A673 (cell line): ENCODE data around the gene METTL2A. TPM values are rescaled to one million over a fixed set of nuclear protein-coding genes. Genes with fewer than 3 reads are reported as not detected.
"Not testable (repeated sequence)": the region's sequence is repeated elsewhere in the genome, so short reads cannot be mapped to it uniquely, and the experiment has no call there.

Experiments used
- BruUV-seq: library from RNA; stranded (reverse); fragments of 400-500 nt; replicated peaks from 2 replicates; lab custom pipeline; 2021; lab: Mats Ljungman, UMichigan
- CTCF ChIA-PET: fragments of 300-600 bp; sonication (Branson Sonifier 250); formaldehyde crosslinking; loops from one replicate; lab custom pipeline; 2022; ENCODE audit warnings: antibody characterized with exemption; lab: Charles Lee
- POLR2A ChIA-PET: fragments of 300-600 bp; sonication (Branson Sonifier 250); formaldehyde crosslinking; loops from one replicate; lab custom pipeline; 2022; ENCODE audit warnings: antibody characterized with exemption; ENCODE audit not compliant: low non-redundant PET; lab: Charles Lee
- DNase-seq: peaks from one replicate; pipeline ENCODE4 v3.0.0-alpha.2; 2015; ENCODE audit warnings: low spot score
- H3K27ac ChIP-seq: fragments of 200-600 bp; sonication (generic); 2 replicates; pipeline ENCODE4 v1.5.1; 2016; ENCODE audit warnings: mixed run types, low read depth, mild to moderate bottlenecking, mixed read lengths, antibody characterized with exemption, low read length; ENCODE audit not compliant: poor library complexity, severe bottlenecking
- H3K27me3 ChIP-seq: fragments of 200-600 bp; sonication (generic); replicated peaks from 2 replicates; pipeline ENCODE4 v1.6.1; 2017; ENCODE audit warnings: mixed run types, low read depth, mild to moderate bottlenecking, mixed read lengths, antibody characterized with exemption, low read length; ENCODE audit not compliant: insufficient read depth, poor library complexity
- H3K36me3 ChIP-seq: fragments of 200-600 bp; sonication (generic); 2 replicates; pipeline ENCODE4 v1.6.1; 2016; ENCODE audit warnings: mixed run types, mild to moderate bottlenecking, mixed read lengths, antibody characterized with exemption, low read length; ENCODE audit not compliant: insufficient read depth, poor library complexity, severe bottlenecking
- H3K4me1 ChIP-seq: fragments of 200-600 bp; sonication (generic); 2 replicates; pipeline ENCODE4 v1.6.1; 2017; ENCODE audit warnings: mixed run types, mild to moderate bottlenecking, mixed read lengths, antibody characterized with exemption, low read length; ENCODE audit not compliant: insufficient read depth, poor library complexity, severe bottlenecking
- H3K4me3 ChIP-seq: fragments of 200-600 bp; sonication (generic); 2 replicates; pipeline ENCODE4 v1.5.1; 2016; ENCODE audit warnings: low read depth, mixed run types, mild to moderate bottlenecking, mixed read lengths, low read length; ENCODE audit not compliant: poor library complexity, severe bottlenecking
- H3K9me3 ChIP-seq: fragments of 200-600 bp; sonication (generic); 2 replicates; pipeline ENCODE4 v1.6.1; 2016; ENCODE audit warnings: mixed run types, low read depth, mild to moderate bottlenecking, mixed read lengths, antibody characterized with exemption, low read length; ENCODE audit not compliant: poor library complexity, severe bottlenecking
- EZH2 ChIP-seq: fragments of 200-600 bp; sonication (generic); IDR thresholded peaks from 2 replicates; pipeline ENCODE4 v1.6.1; 2017; ENCODE audit warnings: borderline replicate concordance, low read depth, mild to moderate bottlenecking, mixed read lengths, antibody characterized with exemption, low read length; ENCODE audit not compliant: poor library complexity, severe bottlenecking
- intact Hi-C: fragments of 100-400 bp; cut with micrococcal nuclease; formaldehyde crosslinking; loops from one replicate; pipeline ENCODE4 v1.10.0; 2022; ENCODE audit not compliant: unreplicated experiment
- total RNA-seq: library from RNA; stranded (reverse); gene quantifications from 2 replicates; pipeline ENCODE4 v1.2.3, GENCODE V29; 2021
- TF ChIP-seq, protein P1 (sequence below): fragments of 300-800, 200-600 bp; sonication (generic); conservative IDR thresholded peaks from 2 replicates; pipeline ENCODE4 v1.5.1; 2017; ENCODE audit warnings: low read depth, mild to moderate bottlenecking, antibody characterized with exemption, low read length, moderate library complexity, mixed read lengths

METTL2A gene
- total RNA-seq, 1 experiment from 2014 or later, result 44.9 TPM

DNA sequence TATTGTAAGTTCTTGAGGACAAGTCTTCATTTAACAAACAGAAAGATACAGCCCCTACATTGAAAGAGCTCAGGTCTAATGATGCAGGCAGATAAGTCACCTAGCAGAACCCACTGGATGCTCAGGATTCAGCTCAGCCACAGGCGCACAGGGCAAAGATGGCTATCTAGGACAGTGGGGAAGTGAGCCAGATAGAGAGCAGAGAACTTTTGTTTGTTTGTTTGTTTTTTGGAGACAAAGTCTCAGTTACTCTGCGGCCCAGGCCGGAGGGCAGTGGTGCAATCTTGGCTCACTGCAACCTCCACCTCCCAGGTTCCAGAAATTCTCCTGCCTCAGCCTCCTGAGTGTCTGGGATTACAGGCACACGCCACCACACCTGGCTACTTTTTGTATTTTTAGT lies 20.4 kb downstream of the METTL2A start:
- no TSS peak for BruUV-seq
- TF ChIP-seq, protein P1, sequence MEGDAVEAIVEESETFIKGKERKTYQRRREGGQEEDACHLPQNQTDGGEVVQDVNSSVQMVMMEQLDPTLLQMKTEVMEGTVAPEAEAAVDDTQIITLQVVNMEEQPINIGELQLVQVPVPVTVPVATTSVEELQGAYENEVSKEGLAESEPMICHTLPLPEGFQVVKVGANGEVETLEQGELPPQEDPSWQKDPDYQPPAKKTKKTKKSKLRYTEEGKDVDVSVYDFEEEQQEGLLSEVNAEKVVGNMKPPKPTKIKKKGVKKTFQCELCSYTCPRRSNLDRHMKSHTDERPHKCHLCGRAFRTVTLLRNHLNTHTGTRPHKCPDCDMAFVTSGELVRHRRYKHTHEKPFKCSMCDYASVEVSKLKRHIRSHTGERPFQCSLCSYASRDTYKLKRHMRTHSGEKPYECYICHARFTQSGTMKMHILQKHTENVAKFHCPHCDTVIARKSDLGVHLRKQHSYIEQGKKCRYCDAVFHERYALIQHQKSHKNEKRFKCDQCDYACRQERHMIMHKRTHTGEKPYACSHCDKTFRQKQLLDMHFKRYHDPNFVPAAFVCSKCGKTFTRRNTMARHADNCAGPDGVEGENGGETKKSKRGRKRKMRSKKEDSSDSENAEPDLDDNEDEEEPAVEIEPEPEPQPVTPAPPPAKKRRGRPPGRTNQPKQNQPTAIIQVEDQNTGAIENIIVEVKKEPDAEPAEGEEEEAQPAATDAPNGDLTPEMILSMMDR, result no peak
- TF ChIP-seq EZH2, result no peak
- ChIA-PET CTCF (no interaction called here), POLR2A (no interaction called here)
- no peak overlapping the region for H3K4me3 ChIP-seq
- H3K27ac ChIP-seq, result no peak overlapping the region
- H3K27me3 ChIP-seq, result no peaks in the 10 kb centered on the region
- H3K4me1 ChIP-seq, result no peaks in the 10 kb centered on the region
- no peak for DNase-seq
- intact Hi-C loops, result no loop called here
- H3K36me3 ChIP-seq, result peaks cover 28% of the 10 kb centered on the region
- H3K9me3 ChIP-seq, result no peaks in the 10 kb centered on the region

DNA sequence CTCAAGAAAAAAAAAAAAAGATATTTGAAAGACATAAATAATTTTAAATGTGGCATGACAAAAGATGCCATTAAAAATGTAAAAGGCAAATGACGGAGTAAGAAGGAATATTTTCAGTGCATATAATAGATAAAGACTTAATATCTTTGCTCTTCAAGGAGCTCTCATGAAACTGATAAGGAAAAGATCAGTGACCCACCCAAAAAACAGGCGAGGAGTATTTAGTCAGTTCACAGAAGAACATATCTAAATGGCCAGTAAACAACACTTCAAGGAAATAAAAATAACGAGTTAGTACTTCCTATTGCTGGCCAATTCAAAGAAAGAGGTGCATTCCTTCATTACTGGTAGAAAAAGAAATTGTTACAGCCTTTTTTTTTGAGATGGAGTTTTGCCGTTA lies 22.1 kb downstream of the METTL2A start:
- POLR2A ChIA-PET, intact Hi-C loops, H3K4me1 ChIP-seq, H3K27ac ChIP-seq, H3K27me3 ChIP-seq, H3K4me3 ChIP-seq, CTCF ChIA-PET, H3K9me3 ChIP-seq, DNase-seq, BruUV-seq: not testable (repeated sequence)
- H3K36me3 ChIP-seq, result peaks cover 28% of the 10 kb centered on the region

DNA sequence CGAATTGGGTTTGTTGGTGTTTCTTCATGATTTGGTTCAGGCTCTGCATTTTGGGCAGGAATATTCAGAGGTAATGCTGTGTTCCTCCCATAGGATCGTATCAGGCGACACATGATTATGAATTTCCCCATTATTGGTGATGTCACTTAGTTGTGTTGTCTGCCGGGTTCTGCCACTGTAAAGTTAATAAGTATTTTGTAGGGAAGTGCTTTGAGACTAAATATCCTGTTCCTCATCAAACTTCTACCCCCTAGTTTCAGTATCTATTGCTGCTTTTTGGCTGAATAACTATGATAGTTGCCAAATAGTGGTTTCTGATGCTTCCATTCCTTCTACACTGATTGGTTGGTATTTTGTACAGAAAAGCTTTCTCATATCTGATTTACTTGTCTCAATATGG lies 28.5 kb downstream of the METTL2A start:
- H3K27ac ChIP-seq, H3K9me3 ChIP-seq, POLR2A ChIA-PET, intact Hi-C loops, CTCF ChIA-PET, BruUV-seq, H3K4me3 ChIP-seq, H3K36me3 ChIP-seq, H3K4me1 ChIP-seq, DNase-seq, H3K27me3 ChIP-seq: not testable (repeated sequence)

DNA sequence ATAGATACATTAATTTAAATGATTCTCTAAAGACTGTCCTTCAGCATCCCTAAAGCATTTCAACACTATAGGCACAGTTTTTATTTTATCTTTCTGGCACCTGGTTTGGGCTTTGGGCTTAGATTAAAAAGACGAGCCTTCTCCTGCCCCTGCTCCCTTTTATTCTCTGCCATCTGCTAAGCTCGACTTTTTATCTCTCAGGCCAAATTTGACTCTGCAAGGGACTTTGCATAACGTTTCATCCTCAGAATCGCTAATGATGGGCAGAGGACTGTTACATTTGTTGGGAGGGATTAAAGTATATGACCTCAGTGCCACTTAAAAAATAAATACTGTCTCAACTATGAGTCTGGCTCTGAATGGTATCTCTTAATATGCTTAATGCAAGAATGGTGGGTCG lies 29.3 kb downstream of the METTL2A start:
- H3K27me3 ChIP-seq, BruUV-seq, H3K27ac ChIP-seq, H3K9me3 ChIP-seq, H3K36me3 ChIP-seq, CTCF ChIA-PET, H3K4me3 ChIP-seq, DNase-seq, POLR2A ChIA-PET, intact Hi-C loops, H3K4me1 ChIP-seq: not testable (repeated sequence)

DNA sequence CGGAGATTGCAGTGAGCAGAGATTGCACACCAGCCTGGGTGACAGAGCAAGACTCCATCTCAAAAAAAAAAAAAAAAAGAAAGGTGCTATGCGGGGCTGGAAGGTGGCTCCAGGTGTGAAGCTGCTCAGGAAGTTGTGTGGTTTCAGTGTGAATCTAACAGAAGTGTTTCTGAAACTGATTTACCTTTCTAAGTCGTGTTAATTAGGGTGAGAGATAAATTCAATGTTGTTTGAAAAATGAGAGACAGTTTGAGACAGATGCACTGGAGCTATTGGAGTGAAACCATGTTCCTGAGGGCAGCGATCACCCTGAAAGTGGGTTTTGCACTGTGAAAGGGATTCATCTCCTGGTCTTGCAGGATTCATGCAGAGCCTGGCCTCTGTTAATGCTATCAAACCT lies 30.0 kb downstream of the METTL2A start:
- POLR2A ChIA-PET, BruUV-seq, H3K27me3 ChIP-seq: not testable (repeated sequence)

DNA sequence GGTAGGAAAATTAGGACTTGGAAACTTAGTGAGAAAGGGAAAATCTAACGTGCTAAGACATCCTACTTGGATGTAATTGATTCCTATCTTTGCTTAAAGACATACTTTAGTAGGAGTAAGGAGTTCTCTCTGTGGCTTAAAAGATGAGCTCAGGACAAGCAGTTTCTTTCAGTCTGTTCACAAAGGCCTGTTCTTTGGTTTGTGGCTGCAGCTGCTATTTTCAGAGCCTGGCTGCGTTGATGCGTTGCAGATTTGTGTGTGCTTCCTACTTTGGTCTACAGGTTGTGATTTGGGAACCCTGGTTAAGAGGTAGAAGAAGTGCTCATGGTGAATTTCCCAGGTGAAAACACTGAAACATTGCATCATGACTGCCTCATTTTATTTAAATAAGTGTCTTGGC lies 30.4 kb downstream of the METTL2A start:
- intact Hi-C loops, H3K4me1 ChIP-seq, H3K27me3 ChIP-seq, DNase-seq, H3K9me3 ChIP-seq, BruUV-seq, H3K27ac ChIP-seq, POLR2A ChIA-PET, CTCF ChIA-PET, H3K36me3 ChIP-seq, H3K4me3 ChIP-seq: not testable (repeated sequence)

More for the DNA sequence above, 30.0 kb downstream of the METTL2A start:
- H3K4me3 ChIP-seq, H3K27ac ChIP-seq, H3K4me1 ChIP-seq, intact Hi-C loops, DNase-seq, CTCF ChIA-PET, H3K36me3 ChIP-seq, H3K9me3 ChIP-seq: not testable (repeated sequence)
